ENCODE results near the gene ALKBH6. TPM values are rescaled to one million over a fixed set of nuclear protein-coding genes. Genes with fewer than 3 reads are reported as not detected.

ALKBH6 gene
- total and polyA plus RNA-seq, 2 of the 13 experiments (the other 11 are each of a cell fraction or from before 2014, with no cell fraction given) = 13.7 to 18.1 TPM

GRCh38 chr19:35995048-35995993 lies 18.7 kb downstream of the ALKBH6 start, which contains the start of gene SDHAF1 (continued):
- TF ChIP-seq MXD3 (CRISPR knock-in tag; IDR thresholded peaks at IDR 0.05) = peak; percentile 64; the same call in 1 of the 2 replicates
- TF ChIP-seq ZNF891 (CRISPR knock-in tag; IDR thresholded peaks at IDR 0.05) = peak; percentile 35; the same call in 1 of the 2 replicates
- TF ChIP-seq HCFC1 (IDR thresholded peaks at IDR 0.05; ENCODE audit: low read depth, low read length) = 0 out of 2 replicates have a peak, but pooled peaks have one; percentile 38
- TF ChIP-seq NR2F6 (IDR thresholded peaks at IDR 0.05) = peak; percentile 88
- peak; percentile 98 for TF ChIP-seq NR2F6 (CRISPR knock-in tag; IDR thresholded peaks at IDR 0.05)
- TF ChIP-seq RARA (CRISPR knock-in tag; IDR thresholded peaks at IDR 0.05) = no peak; the same call in 1 of the 2 replicates
- TF ChIP-seq ZNF761 (CRISPR knock-in tag; conservative IDR thresholded peaks at IDR 0.05) = no peak
- TF ChIP-seq ZNF597 (CRISPR knock-in tag; IDR thresholded peaks at IDR 0.05) = no peak
- 0 out of 2 replicates have a peak, but pooled peaks have one; percentile 39 for TF ChIP-seq SIN3B (IDR thresholded peaks at IDR 0.05; ENCODE audit: low read length)
- TF ChIP-seq, protein P1, sequence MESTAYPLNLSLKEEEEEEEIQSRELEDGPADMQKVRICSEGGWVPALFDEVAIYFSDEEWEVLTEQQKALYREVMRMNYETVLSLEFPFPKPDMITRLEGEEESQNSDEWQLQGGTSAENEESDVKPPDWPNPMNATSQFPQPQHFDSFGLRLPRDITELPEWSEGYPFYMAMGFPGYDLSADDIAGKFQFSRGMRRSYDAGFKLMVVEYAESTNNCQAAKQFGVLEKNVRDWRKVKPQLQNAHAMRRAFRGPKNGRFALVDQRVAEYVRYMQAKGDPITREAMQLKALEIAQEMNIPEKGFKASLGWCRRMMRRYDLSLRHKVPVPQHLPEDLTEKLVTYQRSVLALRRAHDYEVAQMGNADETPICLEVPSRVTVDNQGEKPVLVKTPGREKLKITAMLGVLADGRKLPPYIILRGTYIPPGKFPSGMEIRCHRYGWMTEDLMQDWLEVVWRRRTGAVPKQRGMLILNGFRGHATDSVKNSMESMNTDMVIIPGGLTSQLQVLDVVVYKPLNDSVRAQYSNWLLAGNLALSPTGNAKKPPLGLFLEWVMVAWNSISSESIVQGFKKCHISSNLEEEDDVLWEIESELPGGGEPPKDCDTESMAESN (CRISPR knock-in tag; conservative IDR thresholded peaks at IDR 0.05) = peak; percentile 71
- TF ChIP-seq WIZ (CRISPR knock-in tag; IDR thresholded peaks at IDR 0.05) = no peak; the same call in 1 of the 2 replicates
- TF ChIP-seq POLR2AphosphoS5 (IDR thresholded peaks at IDR 0.05; ENCODE audit: low read depth, low read length) = peak; percentile 92
- no peak for TF ChIP-seq IKZF5 (CRISPR knock-in tag; IDR thresholded peaks at IDR 0.05)
- no peak for TF ChIP-seq KDM6A (CRISPR knock-in tag; IDR thresholded peaks at IDR 0.05; ENCODE audit: low read depth)
- TF ChIP-seq ZNF543 (CRISPR knock-in tag; IDR thresholded peaks at IDR 0.05) = no peak; the same call in 1 of the 2 replicates
- TF ChIP-seq ZFY (CRISPR knock-in tag; IDR thresholded peaks at IDR 0.05) = peak; percentile 94
- peak; percentile 87; the same call in 1 of the 2 replicates for TF ChIP-seq TEF (CRISPR knock-in tag; IDR thresholded peaks at IDR 0.05)
- TF ChIP-seq ARNTL (CRISPR knock-in tag; IDR thresholded peaks at IDR 0.05) = peak; percentile 52; the same call in 1 of the 2 replicates
- TF ChIP-seq ELF3 (CRISPR knock-in tag; IDR thresholded peaks at IDR 0.05) = peak; percentile 78
- TF ChIP-seq, protein P2, sequence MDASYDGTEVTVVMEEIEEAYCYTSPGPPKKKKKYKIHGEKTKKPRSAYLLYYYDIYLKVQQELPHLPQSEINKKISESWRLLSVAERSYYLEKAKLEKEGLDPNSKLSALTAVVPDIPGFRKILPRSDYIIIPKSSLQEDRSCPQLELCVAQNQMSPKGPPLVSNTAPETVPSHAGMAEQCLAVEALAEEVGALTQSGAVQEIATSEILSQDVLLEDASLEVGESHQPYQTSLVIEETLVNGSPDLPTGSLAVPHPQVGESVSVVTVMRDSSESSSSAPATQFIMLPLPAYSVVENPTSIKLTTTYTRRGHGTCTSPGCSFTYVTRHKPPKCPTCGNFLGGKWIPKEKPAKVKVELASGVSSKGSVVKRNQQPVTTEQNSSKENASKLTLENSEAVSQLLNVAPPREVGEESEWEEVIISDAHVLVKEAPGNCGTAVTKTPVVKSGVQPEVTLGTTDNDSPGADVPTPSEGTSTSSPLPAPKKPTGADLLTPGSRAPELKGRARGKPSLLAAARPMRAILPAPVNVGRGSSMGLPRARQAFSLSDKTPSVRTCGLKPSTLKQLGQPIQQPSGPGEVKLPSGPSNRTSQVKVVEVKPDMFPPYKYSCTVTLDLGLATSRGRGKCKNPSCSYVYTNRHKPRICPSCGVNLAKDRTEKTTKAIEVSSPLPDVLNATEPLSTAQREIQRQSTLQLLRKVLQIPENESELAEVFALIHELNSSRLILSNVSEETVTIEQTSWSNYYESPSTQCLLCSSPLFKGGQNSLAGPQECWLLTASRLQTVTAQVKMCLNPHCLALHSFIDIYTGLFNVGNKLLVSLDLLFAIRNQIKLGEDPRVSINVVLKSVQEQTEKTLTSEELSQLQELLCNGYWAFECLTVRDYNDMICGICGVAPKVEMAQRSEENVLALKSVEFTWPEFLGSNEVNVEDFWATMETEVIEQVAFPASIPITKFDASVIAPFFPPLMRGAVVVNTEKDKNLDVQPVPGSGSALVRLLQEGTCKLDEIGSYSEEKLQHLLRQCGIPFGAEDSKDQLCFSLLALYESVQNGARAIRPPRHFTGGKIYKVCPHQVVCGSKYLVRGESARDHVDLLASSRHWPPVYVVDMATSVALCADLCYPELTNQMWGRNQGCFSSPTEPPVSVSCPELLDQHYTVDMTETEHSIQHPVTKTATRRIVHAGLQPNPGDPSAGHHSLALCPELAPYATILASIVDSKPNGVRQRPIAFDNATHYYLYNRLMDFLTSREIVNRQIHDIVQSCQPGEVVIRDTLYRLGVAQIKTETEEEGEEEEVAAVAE (CRISPR knock-in tag; IDR thresholded peaks at IDR 0.05; ENCODE audit: borderline replicate concordance) = peak; percentile 83; the same call in 1 of the 2 replicates

Measured in HepG2 (cell line).